Activated gamma-delta T cell treated with anti-CD3 and anti-CD28 coated beads, Interleukin-2, amount 50 U/mL, for 16 hours (primary cell): ENCODE data around the gene HAVCR1.
A peak's percentile ranks its signal among the peaks of the same experiment; 100 is the strongest.
"Not testable (repeated sequence)": the region's sequence is repeated elsewhere in the genome, so short reads cannot be mapped to it uniquely, and the experiment has no call there.

Source experiments
- DNase-seq: peaks from one replicate; pipeline ENCODE4 v3.0.0-alpha.2; 2020; ENCODE audit warnings: low read depth

Gene HAVCR1

DNA sequence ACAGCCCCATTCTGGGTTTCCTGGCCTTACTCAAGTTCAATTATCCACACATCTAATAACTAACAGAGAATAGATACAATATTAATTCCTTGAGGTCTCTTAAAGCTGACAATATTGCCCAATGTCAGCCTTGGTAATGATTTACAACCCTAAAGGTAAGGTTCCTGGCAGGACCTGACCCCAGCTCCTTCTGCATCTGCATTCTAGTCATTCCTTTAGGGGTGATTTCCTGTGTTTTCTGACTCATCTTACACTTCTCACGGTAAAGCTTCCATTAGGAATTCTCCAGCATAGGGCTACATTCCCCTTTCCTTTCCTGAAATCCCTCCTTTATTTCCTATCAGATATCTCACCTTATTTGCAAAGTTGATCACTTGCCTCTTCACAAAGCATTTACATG, 9.3 kb downstream of the HAVCR1 start:
- DNase-seq, result no peak

DNA sequence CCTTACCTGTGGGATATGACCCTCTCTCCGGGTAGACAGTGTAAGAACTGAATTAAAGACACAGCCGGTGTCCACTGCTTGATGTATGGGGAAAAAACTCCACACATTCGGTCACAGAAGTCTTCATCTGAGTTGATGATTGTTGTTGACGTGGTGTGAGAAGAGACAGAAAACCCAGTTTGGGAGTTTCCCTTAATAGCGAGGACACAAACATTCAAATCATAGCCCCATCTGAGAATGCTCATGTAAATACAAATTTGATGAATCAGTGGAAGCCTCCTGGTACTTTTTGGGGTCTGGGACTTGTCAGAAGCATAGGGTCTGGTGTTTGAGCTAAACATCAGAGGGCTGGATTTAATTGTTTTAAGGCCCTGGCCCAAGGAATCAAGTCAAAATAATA, 11.0 kb downstream of the HAVCR1 start:
- DNase-seq, result no peak

DNA sequence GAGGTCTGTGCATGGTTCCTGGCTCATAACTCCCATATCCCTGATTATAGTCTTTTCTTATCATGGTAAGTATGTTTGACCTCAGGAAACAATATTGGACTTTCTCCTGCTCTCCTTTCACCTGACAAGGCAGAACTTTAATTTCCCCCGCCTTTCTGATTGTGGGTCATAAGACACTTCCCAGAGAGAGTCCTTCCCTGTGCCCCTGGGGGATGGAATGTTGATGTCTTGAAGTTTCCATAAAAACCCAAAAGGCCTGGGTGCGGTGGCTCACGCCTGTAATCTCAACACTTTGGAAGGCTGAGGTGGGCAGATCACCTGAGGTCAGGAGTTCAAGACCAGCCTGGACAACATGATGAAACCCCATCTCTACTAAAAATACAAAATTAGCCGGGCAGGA, 11.9 kb downstream of the HAVCR1 start:
- not testable (repeated sequence) for DNase-seq

DNA sequence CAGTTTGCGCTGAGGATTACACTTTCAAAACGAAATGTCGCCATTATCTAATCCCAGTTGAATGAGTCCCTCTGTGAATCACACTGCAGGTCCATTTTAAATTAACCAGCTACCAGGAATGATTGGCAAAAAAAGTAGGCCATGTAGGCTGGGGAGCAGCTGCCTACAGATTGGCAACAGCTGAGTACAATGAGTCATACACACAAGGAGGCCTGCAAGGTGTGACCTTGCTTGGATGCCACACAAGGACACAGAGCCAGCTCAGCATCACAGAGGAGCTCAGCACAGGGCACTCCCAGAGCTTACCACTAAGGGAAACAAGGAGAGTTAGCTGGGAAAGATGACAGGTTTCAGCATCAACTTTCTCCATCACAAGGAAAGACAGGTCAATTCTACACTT, 12.9 kb downstream of the HAVCR1 start:
- DNase-seq, result no peak

DNA sequence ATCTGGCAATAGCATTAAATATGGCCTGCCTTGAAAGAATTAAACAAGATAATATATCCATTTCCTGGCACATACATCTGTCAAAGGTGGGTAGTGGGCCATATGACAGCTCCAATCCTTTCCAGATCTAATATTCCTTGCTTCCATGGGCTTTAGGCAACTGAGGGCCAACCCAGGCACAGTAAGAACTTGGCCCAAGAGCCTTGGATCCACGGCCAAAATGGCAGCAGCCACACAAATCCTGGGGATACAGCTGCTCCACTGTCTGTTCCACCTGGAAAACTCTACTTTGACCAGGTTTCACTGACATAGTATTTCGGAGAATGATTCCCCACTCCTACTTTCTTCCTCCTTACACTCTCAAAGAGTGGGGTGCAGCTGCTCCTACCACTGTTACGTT, 13.3 kb downstream of the HAVCR1 start:
- no peak for DNase-seq

DNA sequence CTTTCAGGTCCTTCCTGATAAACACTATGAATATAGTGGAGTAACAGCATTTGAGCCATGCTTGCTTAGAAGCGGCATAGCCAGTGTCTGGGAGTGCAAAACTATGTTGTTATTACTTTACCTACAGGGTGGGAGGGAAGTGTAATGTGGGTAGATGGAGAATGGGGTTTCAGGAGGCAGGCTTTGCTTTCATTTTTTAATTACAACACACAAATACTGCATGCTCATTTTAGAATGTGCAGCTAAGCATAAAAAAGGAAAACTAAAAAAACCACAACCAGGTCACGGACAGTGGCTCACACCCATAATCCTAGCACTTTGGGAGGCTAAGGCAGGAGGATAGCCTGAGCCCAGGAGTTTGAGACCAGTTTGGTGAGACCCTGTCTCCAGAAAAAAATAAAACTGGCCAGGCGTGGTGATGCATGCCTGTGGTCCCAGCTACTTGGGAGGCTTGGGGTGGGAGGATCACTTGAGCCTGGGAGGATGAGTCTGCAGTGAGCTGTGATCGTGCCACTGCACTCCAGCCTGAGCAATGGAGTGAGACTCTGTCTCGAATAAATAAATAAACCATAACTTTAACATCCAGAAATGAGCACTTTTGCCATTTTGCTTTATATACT, 20.2 kb downstream of the HAVCR1 start:
- DNase-seq, result no peak

DNA sequence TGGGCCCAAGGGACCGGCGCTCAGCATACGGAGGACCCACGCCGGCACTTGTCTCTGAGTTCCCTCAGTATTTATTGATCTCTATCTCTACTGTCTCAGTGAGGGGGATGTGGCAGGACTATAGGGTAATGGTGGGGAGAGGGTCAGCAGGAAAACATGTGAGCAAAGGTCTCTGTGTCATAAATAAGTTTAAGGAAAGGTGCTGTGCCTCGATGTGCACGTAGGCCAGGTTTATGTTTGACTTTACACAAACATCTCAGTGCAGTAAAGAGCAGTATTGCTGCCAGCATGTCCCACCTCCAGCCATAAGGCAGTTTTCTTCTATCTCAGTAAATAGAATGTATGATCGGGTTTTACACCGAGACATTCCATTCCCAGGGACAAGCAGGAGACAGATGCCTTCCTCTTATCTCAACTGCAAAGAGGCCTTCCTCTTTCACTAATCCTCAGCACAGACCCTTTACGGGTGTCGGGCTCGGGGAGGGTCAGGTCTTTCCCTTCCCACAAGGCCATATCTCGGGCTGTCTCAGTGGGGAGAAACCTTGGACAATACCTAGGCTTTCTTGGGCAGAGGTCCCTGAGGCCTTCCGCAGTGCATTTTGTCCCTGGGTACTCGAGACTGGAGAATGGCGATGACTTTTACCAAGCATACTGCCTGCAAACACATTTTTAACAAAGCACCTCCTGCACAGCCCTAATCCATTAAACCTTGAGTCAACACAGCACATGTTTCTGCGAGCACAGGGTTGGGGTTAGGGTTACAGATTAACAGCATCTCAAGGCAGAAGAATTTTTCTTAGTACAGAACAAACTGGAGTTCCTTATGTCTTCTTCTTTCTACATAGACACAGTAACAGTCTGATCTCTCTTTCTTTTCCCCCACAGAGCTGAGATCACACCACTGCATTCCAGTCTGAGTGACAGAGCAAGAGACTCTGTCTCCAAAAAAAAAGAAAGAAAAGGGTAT, 24.5 kb downstream of the HAVCR1 start:
- not testable (repeated sequence) for DNase-seq

DNA sequence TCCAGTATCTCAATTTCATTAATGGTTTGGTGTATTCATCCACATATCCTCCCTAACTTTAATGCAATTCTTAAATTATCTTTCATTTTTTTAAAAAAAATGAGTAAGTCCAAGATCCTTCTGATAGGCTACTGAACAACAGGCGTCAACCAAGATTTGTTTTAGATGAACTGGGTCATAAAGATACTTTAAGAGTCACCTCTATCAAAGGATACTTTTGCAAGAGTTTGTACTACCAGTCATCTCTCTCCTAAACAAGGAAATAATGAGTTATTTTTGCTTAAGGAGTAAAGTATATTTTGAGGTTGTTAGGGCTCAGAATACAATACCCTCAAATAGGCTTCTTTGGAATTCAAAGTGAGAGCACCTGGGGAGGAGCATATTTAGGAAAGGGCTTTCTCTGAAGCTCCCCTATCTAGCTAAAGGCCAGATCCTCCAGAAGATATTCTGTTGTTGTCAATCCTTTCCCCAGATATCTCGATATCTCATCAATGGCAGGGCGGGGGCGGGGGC, 25.8 kb downstream of the HAVCR1 start:
- no peak for DNase-seq

DNA sequence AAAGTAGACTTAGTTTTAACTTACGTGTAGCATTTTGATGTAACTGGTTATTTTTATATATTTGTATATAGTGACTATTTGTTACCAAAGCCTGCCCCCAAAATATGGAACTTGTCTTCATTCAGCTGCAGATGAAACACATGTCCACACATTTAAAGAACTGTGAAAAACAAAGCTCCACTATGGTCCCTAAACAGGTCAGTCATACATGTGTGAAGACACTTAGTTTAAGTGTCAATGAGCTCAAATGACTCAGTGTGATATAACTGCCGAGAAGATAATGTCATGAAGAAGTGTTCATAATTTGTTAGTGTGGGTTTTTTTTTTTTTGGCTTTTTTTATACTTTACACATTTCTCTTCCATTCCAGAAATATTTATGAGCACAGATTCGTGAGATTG, 28.2 kb downstream of the HAVCR1 start:
- DNase-seq, result no peak

DNA sequence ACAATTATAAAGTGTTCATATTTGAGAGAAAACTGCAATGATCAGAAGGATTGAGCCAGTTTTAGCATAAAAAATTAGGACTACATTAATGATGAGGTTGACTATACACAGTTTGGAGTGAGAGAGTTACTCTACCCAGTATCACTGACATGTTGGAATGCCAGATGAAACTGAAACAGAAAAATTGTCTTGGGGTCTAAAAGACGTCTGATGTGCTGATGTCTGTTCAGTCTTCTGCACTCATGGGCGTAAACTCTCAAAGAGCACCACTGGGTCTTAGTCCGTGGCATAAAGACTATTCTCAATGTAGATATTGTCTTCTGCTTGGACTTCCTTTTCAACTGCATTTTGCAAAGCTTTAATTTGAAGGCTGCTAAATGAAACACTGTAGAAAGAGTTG, 29.5 kb downstream of the HAVCR1 start:
- DNase-seq, result no peak

DNA sequence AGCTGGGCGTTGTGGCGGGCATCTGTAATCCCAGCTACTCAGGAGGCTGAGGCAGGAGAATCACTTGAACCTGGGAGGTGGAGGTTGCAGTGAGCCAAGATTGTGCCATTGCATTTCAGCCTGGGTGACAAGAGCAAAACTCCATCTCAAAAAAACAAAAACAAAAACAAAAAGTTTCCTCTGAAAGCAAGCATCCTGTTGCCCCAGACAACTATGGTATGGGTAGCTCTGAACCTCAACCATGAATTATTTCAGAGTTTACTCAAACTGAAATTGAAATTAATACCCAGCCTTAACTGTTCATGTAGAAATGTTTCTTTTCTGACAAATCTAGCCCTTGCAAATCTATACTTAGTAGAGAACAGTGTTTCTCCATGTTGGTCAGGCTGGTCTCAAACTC, 31.3 kb downstream of the HAVCR1 start:
- not testable (repeated sequence) for DNase-seq

DNA sequence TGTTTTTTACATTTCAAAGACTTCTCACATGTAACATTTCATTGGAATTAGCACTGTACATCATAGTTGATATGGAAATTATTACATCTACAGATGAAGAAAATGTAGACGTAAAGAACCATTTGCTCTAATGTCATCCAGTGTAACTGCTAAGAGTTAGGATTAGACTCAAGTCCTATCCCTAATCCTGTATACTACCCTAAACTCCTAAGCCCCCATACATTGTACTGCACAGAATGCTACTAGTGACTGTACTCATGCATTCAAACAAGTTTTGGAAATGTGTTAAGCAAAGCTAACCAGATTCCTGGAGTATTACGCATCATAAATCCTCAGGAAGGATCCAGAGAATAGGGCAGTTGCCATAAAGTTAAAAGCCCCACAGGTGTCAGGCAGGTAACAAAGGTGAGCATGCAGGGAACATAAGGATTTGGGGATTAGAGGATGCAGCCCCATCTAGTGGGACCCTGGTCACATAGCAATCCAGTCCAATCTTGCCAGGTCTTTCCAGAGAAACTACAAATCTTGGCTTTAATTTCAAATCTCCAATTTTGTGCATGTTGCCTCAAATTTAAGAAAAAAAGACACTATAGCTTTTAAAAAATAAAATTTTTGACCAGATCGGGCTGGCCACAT, 32.0 kb downstream of the HAVCR1 start:
- no peak for DNase-seq

DNA sequence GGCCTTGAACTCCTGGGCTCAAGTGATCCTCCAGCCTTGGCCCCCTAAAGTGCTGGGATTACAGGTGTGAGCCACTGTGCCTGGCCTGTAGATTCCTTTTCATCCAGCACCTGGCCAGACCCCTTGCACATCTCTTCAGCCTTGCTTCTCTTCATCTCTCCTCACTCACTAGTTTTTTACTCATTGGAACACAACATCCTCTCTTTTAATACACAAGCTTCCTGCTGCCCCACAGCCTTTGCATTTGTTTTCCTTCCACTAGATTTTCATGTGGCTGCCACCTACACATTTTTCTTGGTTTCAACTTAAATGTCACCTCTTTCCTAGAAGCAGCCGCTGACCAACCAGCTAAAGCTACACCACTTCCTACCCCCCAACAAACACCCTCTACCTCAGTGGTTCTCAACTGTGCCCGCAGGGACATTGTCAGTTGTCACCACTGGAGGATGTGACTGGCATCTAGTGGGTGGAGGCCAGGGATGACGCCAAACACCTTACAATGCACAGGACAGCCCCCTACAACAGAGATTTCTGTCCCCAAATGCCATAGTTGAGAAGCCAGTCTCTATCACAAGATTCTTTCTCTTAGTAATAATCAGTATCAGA, 33.7 kb downstream of the HAVCR1 start:
- peak; percentile 66 for DNase-seq

DNA sequence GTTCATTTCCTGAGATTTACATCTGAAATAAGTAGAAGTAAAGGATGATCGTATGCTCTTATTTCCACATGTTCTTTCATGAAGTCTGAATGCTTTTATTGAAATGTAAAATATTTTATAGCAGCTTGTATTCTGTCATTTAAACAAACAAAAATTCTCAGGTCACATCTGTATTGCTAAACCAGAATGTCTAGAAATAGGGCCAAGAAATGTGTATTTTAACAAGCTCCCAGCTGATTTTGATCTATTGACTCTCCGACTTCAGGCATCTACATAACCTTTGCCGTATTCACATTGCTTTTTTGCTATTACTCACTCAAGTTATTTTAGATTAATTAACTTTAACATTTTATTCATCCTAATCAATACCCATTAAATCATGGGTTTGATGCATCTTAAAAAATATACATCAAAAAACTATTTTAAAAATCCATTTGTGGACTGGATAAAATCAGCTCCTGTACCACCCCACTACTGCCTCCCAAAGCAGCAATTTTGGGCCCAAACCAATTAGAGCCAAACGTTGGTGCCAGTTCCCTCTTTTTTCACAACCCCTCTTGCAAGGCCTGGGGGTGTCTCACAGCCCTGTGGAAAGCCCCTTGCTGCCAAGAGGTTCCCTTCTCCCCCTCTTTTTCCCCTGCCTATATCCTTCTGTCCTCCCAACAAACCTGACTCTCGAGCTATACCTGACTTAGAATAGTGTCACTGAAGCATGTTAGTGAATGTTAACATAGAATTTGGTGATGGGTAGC, 34.5 kb downstream of the HAVCR1 start:
- no peak for DNase-seq

DNA sequence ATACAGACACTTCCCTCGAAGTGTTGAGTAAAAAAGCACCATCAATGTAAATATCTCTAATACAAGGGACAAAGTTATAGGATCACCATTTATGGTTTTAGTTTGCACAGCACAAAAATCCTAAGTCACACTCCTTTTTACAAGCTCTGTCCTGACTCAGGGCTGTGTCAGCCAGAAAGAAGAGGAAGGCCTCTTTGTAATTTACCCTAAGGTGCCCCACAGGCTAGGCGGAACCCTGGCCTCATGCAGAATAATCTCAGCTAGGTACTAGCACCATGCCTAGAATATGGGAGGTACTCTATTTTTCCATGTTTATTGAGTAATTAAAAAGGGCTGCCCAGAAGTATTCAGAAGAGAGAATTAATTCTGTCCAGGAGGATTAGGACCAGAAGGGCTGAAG, 36.9 kb downstream of the HAVCR1 start:
- no peak for DNase-seq

DNA sequence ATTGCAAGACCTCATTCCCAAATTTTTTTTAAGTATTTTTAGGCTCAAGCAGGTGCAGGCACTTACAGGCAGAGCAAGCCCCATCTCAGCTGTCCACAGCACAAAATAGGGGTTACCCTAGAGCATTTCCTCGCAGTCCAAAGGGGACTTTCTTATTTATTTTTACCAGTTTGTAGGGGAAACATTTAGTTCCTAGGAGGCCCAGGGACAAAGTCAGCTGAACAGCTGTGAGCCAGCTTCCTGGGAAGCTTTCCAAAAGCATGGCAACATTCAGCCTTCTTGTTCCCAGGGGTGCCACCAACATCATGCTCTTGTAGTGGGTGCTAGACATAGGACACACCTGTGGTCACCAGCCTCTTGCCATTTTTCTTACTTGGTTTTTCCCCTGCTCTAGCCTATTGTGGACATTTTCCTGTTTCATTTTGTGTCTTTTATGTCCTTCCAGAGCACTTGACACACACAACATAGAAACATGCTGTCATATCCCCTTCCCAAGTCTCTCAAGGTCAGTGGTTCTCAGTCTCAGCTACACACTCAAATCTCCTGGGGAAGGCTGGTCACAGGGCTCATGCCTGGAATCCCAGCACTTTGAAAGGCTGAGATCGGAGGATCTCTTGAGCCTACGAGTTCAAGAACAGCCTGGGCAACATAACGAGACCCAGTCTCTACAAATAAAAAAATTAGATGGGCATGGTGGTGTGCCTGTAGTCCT, 38.2 kb downstream of the HAVCR1 start:
- DNase-seq, result no peak

DNA sequence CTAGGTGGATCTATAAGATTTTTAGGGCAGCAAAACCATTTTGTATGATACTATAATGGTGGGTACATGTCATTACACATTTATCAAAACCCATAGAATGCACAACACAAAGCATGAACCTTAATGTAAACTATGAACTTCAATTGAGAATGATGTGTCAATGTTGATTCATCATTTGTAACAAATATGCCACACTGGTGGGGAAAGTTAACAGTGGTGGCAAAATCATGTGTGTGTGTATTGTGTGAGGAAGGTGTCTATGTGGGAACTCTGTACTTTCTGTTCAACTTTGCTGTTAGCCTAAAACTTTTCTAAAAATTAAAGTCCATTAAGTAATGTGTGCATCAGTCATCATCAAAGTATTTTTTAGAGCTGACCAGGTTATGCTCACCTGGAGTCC, 38.9 kb downstream of the HAVCR1 start:
- DNase-seq, result no peak

DNA sequence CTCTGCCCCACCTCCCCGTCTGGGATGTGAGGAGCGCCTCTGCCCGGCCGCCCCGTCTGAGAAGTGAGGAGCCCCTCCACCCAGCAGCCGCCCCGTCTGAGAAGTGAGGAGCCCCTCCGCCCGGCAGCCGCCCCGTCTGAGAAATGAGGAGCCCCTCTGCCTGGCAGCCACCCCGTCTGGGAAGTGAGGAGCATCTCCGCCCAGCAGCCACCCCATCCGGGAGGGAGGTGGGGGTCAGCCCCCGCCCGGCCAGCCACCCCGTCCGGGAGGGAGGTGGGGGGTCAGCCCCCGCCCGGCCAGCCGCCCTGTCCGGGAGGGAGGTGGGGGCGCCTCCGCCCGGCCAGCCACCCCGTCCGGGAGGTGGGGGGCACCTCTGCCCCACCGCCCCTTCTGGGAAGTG, 44.8 kb downstream of the HAVCR1 start:
- DNase-seq, result not testable (repeated sequence)

DNA sequence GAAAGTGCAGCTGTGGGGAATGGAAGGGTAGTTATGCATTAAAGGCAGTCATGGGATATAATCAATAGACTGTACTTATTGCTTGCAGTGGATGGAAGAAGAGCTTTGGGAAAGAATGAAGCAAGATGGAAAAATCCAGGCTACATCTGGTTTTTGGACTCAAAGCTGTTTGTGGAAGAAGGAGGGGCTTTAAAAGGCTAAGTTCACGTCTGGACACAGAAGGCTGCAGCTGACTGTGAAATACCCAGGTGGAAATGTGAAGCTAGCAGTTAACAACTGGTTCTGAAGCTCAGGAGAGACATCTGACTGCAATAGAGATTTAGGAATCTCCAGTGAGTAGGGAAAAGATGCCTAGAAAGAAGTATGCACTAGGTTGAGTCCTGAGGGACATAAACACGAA, 52.7 kb downstream of the HAVCR1 start:
- DNase-seq, result no peak

DNA sequence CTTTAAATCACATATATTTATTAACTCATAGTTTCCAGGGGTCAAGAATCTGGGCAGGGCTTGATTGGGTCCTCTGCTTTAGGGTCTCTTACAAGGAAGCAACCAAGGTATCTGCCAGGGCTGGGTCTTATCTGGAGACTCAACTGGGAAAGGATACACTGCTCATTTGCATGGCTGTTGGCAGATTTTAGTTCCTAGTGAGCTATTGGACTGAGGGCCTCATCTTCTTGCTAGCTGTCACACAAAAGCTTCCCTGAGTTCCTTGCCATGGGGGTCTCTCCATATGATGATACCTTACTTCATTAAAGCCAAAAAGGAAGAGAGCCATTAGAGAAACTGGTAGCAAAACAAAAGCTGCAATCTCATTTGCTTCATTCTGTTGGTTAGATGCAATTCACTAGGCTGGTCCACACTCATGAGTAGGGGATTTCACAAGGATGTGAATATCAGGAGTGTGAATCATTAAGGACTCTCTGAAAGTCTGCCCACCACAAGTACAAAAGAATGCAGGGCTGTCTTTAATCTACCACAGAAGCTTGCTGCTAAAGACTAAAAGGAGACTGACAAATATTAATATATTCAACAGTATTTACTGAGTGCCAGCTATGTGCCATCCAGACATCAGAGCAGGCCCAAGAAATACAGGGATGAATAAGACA, 53.9 kb downstream of the HAVCR1 start:
- DNase-seq, result no peak
